WTC11 (cell line): ENCODE data around the gene ANKRD33.

Source experiments
- SP1 ChIP-seq: sonication (generic); formaldehyde crosslinking; conservative IDR thresholded peaks from 2 replicates; pipeline ENCODE4 v1.8.1; 2022; ENCODE audit warnings: missing genetic modification reagents
- ZNF423 ChIP-seq: fragments of 250-450 bp; sonication (Bioruptor Pico); IDR thresholded peaks from 2 replicates; pipeline ENCODE4 v2.1.2; 2022; ENCODE audit warnings: mild to moderate bottlenecking, moderate library complexity
- TF ChIP-seq, protein P1 (sequence below): sonication (generic); formaldehyde crosslinking; IDR thresholded peaks from 2 replicates; pipeline ENCODE4 v1.8.1; 2023; ENCODE audit warnings: mild to moderate bottlenecking, missing genetic modification reagents, borderline replicate concordance
- TF ChIP-seq, protein P2 (sequence below): sonication (generic); formaldehyde crosslinking; IDR thresholded peaks from 2 replicates; pipeline ENCODE4 v1.8.1; 2022; ENCODE audit warnings: mild to moderate bottlenecking, missing genetic modification reagents, moderate library complexity, borderline replicate concordance

GRCh38 chr12:51867796-51868428 is 20.0 kb upstream of the ANKRD33 start:
- TF ChIP-seq, protein P1, sequence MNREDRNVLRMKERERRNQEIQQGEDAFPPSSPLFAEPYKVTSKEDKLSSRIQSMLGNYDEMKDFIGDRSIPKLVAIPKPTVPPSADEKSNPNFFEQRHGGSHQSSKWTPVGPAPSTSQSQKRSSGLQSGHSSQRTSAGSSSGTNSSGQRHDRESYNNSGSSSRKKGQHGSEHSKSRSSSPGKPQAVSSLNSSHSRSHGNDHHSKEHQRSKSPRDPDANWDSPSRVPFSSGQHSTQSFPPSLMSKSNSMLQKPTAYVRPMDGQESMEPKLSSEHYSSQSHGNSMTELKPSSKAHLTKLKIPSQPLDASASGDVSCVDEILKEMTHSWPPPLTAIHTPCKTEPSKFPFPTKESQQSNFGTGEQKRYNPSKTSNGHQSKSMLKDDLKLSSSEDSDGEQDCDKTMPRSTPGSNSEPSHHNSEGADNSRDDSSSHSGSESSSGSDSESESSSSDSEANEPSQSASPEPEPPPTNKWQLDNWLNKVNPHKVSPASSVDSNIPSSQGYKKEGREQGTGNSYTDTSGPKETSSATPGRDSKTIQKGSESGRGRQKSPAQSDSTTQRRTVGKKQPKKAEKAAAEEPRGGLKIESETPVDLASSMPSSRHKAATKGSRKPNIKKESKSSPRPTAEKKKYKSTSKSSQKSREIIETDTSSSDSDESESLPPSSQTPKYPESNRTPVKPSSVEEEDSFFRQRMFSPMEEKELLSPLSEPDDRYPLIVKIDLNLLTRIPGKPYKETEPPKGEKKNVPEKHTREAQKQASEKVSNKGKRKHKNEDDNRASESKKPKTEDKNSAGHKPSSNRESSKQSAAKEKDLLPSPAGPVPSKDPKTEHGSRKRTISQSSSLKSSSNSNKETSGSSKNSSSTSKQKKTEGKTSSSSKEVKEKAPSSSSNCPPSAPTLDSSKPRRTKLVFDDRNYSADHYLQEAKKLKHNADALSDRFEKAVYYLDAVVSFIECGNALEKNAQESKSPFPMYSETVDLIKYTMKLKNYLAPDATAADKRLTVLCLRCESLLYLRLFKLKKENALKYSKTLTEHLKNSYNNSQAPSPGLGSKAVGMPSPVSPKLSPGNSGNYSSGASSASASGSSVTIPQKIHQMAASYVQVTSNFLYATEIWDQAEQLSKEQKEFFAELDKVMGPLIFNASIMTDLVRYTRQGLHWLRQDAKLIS: no peak
- TF ChIP-seq SP1: no peak
- no peak for TF ChIP-seq ZNF423
- TF ChIP-seq, protein P2, sequence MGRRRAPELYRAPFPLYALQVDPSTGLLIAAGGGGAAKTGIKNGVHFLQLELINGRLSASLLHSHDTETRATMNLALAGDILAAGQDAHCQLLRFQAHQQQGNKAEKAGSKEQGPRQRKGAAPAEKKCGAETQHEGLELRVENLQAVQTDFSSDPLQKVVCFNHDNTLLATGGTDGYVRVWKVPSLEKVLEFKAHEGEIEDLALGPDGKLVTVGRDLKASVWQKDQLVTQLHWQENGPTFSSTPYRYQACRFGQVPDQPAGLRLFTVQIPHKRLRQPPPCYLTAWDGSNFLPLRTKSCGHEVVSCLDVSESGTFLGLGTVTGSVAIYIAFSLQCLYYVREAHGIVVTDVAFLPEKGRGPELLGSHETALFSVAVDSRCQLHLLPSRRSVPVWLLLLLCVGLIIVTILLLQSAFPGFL (CRISPR knock-in tag): no peak
